GM21576 (cell line): ENCODE results near the gene NELFE.
"Not testable (repeated sequence)": the region's sequence is repeated elsewhere in the genome, so short reads cannot be mapped to it uniquely, and the experiment has no call there.

ENCODE experiments used
- ATAC-seq: cut with Tn5 transposase; IDR thresholded peaks from one replicate; pipeline ENCODE4 v1.9.1; 2021; ENCODE audit warnings: mild to moderate bottlenecking, moderate library complexity; ENCODE audit not compliant: unreplicated experiment

Gene NELFE

GRCh38 chr6:31952140-31952805 lies 6.5 kb downstream of the NELFE start:
- ATAC-seq: no peak

DNA sequence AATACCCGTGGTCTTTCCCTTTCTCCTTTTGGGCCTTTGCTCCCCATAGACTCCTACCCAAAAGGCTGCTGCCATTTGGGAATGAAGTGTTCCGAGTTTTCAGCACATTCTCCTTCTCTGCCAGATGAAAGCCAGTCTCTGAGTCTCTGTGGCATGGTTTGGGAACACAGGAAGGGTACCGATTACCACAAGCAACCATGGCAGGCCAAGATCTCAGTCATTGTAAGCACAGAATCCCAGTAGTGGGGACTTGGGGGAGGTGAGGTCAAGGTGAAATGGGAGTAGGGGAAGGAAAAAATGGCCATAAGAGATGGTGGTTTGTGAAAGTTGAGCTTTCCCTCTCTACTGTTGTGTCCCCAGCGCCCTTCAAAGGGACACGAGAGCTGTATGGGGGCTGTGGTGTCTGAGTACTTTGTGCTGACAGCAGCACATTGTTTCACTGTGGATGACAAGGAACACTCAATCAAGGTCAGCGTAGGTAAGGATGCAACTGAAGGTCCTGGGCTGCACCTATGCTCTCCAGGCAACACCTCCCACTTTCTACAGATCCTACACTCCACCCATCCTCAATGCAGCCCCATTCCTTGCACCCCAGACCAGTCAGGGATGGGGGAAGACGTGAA lies 8.7 kb downstream of the NELFE start:
- no peak for ATAC-seq

- no peak for ATAC-seq
These were observed 9.9 kb downstream of the NELFE start for GRCh38 chr6:31948753-31949413.

DNA sequence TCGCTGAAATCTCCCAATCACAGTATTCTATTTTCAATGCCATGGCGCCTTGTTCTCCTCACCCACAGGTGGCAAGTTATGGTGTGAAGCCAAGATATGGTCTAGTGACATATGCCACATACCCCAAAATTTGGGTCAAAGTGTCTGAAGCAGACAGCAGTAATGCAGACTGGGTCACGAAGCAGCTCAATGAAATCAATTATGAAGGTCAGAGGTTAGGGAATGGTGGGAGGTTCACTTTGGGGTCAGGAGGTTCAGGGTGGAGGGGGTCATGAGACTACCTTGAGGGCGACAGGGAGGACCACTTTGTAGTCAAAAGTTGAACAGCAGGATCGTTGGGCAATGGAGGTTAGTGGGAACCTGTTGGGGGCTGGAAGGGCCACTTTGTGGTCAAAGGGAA lies 10.5 kb downstream of the NELFE start:
- ATAC-seq: no peak

DNA sequence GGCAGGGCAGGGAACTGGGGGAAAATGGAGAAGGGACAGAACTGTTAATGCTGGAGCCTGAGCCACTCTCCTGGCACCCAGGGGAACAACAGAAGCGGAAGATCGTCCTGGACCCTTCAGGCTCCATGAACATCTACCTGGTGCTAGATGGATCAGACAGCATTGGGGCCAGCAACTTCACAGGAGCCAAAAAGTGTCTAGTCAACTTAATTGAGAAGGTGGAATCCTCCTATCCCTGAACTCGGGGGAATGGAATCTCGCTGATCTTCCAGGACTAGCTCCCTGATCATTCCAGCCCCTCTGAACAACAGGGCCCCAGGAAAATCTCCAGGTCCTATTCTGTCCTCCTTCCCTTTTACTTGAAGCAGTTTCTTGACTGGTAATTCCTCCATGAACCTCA lies 10.9 kb downstream of the NELFE start:
- no peak for ATAC-seq

DNA sequence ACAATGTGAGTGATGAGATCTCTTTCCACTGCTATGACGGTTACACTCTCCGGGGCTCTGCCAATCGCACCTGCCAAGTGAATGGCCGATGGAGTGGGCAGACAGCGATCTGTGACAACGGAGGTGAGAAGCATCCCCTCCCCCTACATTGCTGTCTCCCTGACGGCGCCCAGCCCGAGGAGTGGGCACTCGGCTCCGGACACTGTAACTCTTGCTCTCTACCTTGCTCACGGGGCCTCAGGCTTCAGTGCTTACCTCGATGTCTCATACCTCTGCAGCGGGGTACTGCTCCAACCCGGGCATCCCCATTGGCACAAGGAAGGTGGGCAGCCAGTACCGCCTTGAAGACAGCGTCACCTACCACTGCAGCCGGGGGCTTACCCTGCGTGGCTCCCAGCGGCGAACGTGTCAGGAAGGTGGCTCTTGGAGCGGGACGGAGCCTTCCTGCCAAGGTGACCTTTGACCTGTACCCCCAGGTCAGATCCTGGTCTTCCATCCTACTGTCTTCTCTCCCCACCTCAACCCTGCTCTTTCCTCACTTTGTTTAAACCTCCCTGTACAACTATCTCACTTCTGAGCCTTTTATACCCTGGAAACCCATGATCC lies 11.6 kb downstream of the NELFE start:
- ATAC-seq: no peak

- ATAC-seq: no peak
These were observed 12.3 kb downstream of the NELFE start for GRCh38 chr6:31946370-31946885.

DNA sequence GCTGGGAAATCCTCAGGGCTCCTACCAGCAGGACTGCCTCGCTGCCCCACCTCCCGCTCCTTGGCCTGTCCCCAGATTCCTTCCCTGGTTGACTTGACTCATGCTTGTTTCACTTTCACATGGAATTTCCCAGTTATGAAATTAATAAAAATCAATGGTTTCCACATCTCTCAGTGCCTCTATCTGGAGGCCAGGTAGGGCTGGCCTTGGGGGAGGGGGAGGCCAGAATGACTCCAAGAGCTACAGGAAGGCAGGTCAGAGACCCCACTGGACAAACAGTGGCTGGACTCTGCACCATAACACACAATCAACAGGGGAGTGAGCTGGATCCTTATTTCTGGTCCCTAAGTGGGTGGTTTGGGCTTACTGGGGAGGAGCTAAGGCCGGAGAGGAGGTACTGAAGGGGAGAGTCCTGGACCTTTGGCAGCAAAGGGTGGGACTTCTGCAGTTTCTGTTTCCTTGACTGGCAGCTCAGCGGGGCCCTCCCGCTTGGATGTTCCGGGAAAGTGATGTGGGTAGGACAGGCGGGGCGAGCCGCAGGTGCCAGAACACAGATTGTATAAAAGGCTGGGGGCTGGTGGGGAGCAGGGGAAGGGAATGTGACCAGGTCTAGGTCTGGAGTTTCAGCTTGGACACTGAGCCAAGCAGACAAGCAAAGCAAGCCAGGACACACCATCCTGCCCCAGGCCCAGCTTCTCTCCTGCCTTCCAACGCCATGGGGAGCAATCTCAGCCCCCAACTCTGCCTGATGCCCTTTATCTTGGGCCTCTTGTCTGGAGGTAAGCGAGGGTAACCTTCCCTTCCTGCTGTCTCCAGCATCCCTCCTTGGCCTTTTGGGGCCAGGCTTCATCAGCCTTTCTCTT lies 13.0 kb downstream of the NELFE start, which contains the start of gene CFB:
Gene CFB, plus strand, starts transcription at position 589 of the 863 bp plus-strand sequence. Its CDS starts 127 bp downstream, at position 716.
- ATAC-seq: no peak

- ATAC-seq: no peak
These were observed 13.6 kb downstream of the NELFE start for GRCh38 chr6:31945154-31945506.

DNA sequence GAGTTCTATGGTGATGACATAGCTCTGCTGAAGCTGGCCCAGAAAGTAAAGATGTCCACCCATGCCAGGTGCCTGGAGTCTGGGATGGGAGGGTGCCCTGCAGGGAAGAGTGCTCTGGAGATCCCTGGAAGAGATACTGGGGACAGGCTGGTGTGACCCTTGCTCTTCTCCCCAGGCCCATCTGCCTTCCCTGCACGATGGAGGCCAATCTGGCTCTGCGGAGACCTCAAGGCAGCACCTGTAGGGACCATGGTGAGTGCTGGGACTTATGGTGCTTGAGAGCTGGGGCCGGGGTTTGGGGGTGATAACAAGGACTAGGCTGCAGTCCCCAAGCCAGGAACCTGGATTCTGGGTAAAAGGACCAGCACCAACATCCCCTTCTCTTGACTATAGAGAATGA lies 15.0 kb downstream of the NELFE start:
- no peak for ATAC-seq

DNA sequence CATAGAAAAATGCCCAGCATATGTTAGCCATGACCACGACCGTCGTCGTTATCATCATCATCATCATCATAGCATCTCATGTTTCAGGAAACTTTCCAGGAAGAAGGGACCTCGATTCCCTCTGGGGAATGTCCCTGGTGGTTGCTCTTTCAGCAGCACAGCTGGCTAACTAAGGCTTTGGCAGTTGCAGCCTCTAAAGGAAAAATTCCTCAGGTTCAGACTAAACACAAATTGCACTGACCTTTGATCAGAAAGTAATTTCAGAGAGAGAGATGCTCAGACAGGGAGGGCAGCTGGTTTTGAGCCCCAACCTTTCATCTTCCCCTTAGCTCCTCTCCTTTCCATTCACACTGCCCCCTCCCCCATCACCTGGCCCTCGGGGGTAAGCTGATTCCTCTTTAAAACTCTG lies 18.5 kb downstream of the NELFE start:
- no peak for ATAC-seq

GRCh38 chr6:31935823-31936222 lies 22.9 kb downstream of the NELFE start:
- ATAC-seq: no peak

- ATAC-seq: no peak
These were observed 23.8 kb downstream of the NELFE start for GRCh38 chr6:31935021-31935420.

DNA sequence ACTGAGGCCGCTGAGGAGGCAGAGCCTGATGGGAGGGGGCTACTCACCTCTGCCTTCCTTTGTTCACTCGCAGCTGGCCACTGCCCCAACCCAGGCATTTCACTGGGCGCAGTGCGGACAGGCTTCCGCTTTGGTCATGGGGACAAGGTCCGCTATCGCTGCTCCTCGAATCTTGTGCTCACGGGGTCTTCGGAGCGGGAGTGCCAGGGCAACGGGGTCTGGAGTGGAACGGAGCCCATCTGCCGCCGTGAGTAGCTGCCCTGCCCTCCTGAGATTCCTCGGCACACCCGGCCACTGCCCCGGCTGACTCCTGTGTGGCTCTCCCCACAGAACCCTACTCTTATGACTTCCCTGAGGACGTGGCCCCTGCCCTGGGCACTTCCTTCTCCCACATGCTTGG lies 25.2 kb downstream of the NELFE start:
- no peak for ATAC-seq

DNA sequence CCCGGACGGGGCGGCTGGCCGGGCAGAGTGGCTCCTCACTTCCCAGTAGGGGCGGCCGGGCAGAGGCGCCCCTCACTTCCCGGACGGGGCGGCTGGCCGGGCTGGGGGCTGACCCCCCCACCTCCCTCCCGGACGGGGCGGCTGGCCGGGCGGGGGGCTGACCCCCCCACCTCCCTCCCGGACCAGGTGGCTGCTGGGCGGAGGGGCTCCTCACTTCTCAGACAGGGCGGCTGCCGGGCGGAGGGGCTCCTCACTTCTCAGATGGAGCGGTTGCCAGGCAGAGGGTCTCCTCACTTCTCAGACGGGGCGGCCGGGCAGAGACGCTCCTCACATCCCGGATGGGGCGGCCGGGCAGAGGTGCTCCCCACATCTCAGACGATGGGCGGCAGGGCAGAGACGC lies 26.6 kb downstream of the NELFE start:
- ATAC-seq: not testable (repeated sequence)

GRCh38 chr6:31930962-31931361 lies 27.8 kb downstream of the NELFE start:
- no peak for ATAC-seq

DNA sequence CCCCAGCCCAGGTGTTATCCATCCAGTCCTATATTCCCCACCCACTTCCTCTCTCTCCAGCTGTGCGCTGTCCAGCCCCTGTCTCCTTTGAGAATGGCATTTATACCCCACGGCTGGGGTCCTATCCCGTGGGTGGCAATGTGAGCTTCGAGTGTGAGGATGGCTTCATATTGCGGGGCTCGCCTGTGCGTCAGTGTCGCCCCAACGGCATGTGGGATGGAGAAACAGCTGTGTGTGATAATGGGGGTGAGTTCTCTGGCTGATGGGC lies 30.2 kb downstream of the NELFE start:
- ATAC-seq: no peak

DNA sequence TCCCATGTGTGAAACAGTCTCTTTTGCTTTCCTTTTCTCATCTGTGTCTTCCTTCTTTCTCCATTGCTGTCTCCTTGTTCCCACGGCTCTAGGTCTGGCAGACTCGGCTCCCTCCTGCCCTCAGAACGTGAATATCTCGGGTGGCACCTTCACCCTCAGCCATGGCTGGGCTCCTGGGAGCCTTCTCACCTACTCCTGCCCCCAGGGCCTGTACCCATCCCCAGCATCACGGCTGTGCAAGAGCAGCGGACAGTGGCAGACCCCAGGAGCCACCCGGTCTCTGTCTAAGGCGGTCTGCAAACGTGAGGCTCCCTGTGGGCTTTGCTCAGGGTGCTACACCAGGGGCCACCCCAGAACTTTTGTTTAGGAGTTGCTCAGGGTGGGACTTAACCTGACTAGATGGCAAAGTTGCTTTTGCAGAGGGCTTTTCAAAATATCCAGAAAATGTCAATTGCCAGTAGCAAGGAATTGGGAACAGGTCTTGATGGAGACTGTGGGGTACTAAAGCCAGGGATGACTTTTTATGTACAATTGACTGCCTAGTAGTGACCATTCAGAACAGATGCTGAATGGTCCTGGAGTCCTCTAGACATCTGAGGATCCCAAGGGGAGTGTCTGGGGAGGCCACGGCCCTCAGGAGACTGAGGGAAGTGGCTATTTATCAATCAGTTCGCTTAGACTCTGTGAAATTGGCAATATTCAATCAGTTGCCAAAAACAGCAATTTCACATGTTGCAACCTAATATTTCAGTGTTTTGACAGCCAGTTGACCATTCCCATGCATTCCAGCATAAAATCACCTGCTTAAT lies 30.7 kb downstream of the NELFE start:
- ATAC-seq: no peak

GRCh38 chr6:31927242-31927862 lies 31.4 kb downstream of the NELFE start, which contains the start of gene C2:
TSS of gene C2 (plus strand) at chr6:31927717. CDS start at chr6:31927753, 36 bp downstream.
- no peak for ATAC-seq

GRCh38 chr6:31922942-31923341 lies 35.8 kb downstream of the NELFE start:
- ATAC-seq: no peak
